COR-L47 (cell line): ENCODE data around the gene ZNF485.
A peak's percentile ranks its signal among the peaks of the same experiment; 100 is the strongest.
"Not testable (repeated sequence)": the region's sequence is repeated elsewhere in the genome, so short reads cannot be mapped to it uniquely, and the experiment has no call there.

Source experiments
- DNase-seq: peaks from one replicate; lab custom pipeline; 2025; lab: John Stamatoyannopoulos, UW

The ZNF485 gene

GRCh38 chr10:43605850-43606322 is 352 bp upstream of the ZNF485 start:
- no peak for DNase-seq

- no peak for DNase-seq
These were observed 948 bp downstream of the ZNF485 start for GRCh38 chr10:43607199-43607573.

GRCh38 chr10:43610636-43611035 is 4.4 kb downstream of the ZNF485 start:
- no peak for DNase-seq

- DNase-seq = no peak
These were observed 10.6 kb downstream of the ZNF485 start for GRCh38 chr10:43616697-43617370.

- no peak for DNase-seq
These were observed 13.1 kb downstream of the ZNF485 start for GRCh38 chr10:43619368-43619767.

GRCh38 chr10:43622038-43622437 is 15.8 kb downstream of the ZNF485 start:
- no peak for DNase-seq

- no peak for DNase-seq
These were observed 17.1 kb downstream of the ZNF485 start for GRCh38 chr10:43623351-43623750.

- no peak for DNase-seq
These were observed 21.7 kb downstream of the ZNF485 start for GRCh38 chr10:43627942-43628341.

- no peak for DNase-seq
These were observed 22.7 kb downstream of the ZNF485 start for GRCh38 chr10:43628956-43629355.

- not testable (repeated sequence) for DNase-seq
These were observed 29.6 kb downstream of the ZNF485 start for GRCh38 chr10:43635816-43636215.

GRCh38 chr10:43640603-43641002 is 34.4 kb downstream of the ZNF485 start:
- DNase-seq = no peak

- DNase-seq = no peak
These were observed 38.0 kb downstream of the ZNF485 start for GRCh38 chr10:43644252-43644651.

GRCh38 chr10:43645866-43646265 is 39.6 kb downstream of the ZNF485 start:
- DNase-seq = no peak

- no peak for DNase-seq
These were observed 41.3 kb downstream of the ZNF485 start for GRCh38 chr10:43647576-43647975.

GRCh38 chr10:43648095-43648397 is 41.8 kb downstream of the ZNF485 start:
- no peak for DNase-seq

GRCh38 chr10:43648398-43649184 is 42.4 kb downstream of the ZNF485 start, which contains the start of gene ZNF32:
TSS of gene ZNF32 (minus strand) at chr10:43648881. CDS start at chr10:43646133, 2,748 bp downstream.
- peak; percentile 37 for DNase-seq

GRCh38 chr10:43649185-43649523 is 42.9 kb downstream of the ZNF485 start:
- DNase-seq = no peak

GRCh38 chr10:43653746-43654145 is 47.5 kb downstream of the ZNF485 start:
- DNase-seq = no peak

- no peak for DNase-seq
These were observed 49.1 kb downstream of the ZNF485 start for GRCh38 chr10:43655311-43655710.

- no peak for DNase-seq
These were observed 52.0 kb downstream of the ZNF485 start for GRCh38 chr10:43658227-43658626.

GRCh38 chr10:43665054-43665453 is 58.8 kb downstream of the ZNF485 start:
- DNase-seq = no peak

GRCh38 chr10:43666552-43666951 is 60.3 kb downstream of the ZNF485 start:
- no peak for DNase-seq

GRCh38 chr10:43667317-43667731 is 61.1 kb downstream of the ZNF485 start:
- no peak for DNase-seq
